CD4-positive, alpha-beta T cell treated with Interleukin-4 for 1 hour (primary cell): ENCODE results near the gene SINHCAF.
"Not testable (repeated sequence)": the region's sequence is repeated elsewhere in the genome, so short reads cannot be mapped to it uniquely, and the experiment has no call there.

Experiments used
- DNase-seq, 2 donors: peaks; one replicate each; pipeline ENCODE4 v3.0.0-alpha.2; 2020 to 2022

The SINHCAF gene

GRCh38 chr12:31306866-31307265 is 19.1 kb downstream of the SINHCAF start:
- DNase-seq = no peak

- no peak for DNase-seq
These were observed 22.5 kb downstream of the SINHCAF start for GRCh38 chr12:31303466-31303865.

GRCh38 chr12:31301311-31301710 is 24.6 kb downstream of the SINHCAF start:
- no peak for DNase-seq

GRCh38 chr12:31300783-31301182 is 25.2 kb downstream of the SINHCAF start:
- no peak for DNase-seq

DNA sequence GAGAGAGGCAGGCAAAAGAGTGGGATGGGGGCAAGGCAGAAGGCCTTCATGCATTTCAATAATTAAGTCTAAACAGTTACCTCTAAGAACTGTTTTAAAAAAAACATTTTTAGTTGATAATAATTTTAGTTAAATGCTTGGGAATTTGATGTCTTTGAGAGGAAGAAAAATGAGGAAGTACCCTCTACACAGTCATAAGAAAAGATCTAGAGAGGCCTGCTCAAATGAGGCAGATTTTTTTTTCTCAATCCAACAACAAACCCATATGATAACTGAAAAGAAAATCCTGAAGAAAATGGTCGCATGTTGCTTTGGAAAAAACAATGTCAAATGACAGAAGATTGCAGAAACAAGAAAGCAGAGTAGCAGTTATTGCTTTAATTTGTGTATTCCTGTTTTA is 25.6 kb downstream of the SINHCAF start:
- no peak for DNase-seq

DNA sequence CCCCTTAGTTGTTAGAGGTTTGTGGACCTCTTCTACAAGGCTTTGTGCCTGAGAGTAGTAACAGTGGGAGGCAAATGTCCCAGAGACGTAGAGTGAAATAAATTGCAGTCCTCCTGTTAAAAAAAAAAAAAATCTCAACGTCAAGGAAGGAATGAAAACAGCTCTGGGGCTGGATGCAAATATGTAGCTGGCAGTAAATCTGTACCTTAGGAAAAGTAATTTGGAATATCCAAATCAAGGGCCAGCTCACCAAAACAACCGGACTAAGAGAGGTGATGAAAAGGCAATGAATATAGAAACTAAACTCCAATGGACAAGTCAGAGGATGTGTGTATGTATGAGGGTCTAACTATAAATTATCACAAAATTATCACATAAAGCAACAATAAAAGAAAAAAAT is 27.0 kb downstream of the SINHCAF start:
- no peak for DNase-seq

- no peak for DNase-seq
These were observed 27.4 kb downstream of the SINHCAF start for GRCh38 chr12:31298515-31298910.

GRCh38 chr12:31297572-31298514 is 28.1 kb downstream of the SINHCAF start:
- no peak for DNase-seq

DNA sequence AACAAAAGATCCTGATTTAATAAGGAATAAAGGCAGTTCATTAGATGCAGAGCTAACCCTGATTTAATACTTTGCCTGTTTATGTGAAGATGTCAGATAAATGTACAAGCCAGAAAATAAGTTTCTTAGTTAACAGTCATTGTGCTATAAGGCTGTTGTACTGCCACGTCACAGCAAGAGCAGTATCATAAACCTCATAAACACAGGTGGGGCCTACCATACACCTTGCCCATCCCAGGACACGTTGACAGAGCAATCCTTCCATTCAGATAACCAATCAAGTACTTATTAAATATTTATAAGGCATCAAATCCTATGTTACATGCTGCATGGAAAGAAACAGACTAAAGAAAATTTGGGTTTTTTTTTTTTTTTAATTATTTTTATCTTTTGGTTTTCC is 36.5 kb downstream of the SINHCAF start:
- no peak for DNase-seq

GRCh38 chr12:31288381-31288780 is 37.6 kb downstream of the SINHCAF start:
- DNase-seq = no peak

DNA sequence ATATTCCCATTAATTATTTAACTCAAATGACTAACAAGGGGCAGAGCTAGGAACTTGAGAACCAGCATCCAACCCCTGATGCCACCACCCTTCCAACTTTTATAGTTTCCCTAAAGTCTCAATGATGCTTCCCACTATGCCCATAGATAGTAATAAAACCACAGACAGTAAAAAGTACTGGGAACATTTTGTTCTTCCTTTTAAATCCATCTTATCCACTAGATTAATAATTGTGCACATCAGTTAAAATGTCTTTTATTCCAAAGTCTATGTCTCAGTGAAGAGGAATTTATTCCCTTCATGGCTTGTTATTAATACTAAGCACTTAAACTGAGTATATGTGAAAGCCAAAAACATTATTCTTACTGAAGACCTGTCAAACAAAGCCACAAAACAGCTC is 45.8 kb downstream of the SINHCAF start:
- DNase-seq = no peak

GRCh38 chr12:31279390-31279924 is 46.5 kb downstream of the SINHCAF start:
- DNase-seq = no peak

GRCh38 chr12:31278832-31279231 is 47.1 kb downstream of the SINHCAF start:
- no peak for DNase-seq

DNA sequence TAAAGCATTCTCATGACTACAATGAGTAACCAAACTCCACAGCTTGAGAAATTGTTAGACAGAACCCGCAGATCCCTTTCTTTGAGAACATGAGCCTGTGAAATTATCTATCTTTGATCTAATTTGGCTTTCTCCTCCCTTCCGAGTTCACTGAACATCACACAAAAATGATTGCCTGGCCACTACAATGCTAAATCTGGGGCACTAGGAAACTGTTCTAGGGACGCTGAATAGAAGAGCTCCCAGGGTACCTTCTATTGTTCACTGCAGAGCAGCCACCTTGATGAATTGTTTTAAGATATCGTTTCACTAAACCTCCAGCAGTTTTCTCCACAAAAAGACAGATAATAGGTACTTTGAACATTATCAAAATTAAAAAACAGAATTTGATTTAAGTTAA is 47.5 kb downstream of the SINHCAF start:
- no peak for DNase-seq

DNA sequence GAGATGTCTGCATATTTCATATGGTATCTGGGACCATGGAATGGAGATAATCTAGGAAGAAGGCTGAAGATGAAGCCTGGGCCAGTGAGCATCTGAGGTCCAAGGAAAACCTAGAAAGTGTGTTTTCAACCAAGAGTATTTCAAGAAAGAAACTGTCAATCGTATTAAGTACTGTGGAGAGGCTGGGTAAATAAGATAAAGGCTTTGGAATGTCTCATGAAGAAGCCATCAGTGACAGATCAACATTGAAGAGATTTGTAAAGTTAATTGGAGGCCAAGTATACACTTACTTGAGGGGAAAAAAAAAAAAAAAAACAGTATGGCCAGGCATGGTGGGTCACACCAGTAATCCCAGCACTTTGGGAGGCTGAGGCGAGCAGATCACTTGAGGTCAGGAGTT is 48.9 kb downstream of the SINHCAF start:
- DNase-seq = no peak

DNA sequence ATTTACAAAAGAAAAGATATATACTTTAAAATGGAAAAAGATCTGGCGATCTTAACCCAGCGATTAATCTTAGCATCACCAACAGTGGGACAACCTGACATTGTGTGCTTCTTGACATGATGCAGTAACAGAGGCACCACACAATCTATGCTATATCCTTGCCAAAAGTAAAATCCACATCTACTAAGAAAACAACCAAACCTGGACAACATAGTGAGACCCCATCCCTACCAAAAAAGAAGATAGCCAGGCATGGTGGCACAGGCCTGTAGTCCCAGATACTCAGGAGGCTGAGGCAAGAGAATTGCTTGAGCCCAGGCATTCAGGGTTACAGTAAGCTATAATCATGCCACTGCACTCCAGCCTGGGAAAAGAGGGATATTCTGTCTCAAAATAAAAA is 50.5 kb downstream of the SINHCAF start:
- DNase-seq = no peak

DNA sequence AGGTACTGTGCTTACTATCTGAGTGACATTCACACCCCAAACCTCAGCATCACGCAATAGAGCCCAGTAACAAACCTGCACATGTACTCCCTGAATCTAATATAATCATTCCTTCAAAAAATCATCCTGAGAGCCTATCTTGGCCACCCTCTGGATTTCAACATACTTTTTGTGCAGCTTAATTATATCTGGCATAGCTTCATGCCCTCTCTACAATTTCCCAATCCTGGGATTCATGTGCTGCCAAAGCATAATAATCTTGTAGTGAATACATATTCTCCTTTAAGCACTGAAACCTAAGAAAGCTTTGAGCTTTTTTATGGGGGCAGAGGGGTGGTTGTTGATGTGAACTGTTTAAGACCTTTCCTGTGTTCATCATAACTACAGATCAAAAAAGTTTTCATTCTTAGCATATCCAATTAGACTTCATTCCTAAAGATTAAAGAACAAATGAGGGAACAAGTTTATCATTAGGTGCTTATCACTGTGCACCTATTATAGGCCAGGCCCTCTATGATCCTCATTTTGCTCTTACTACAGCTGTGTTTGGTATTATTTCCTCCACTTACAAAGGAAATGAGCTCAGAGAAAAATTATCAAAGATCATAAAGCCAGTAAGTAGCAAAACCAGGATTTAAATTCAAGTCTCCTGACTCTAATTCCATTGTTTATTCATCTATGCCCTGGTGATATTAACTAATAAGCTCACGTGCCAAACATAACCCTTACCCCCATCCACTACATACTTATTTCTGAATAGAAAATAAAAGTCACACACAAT is 51.2 kb downstream of the SINHCAF start:
- DNase-seq = no peak

GRCh38 chr12:31273794-31274193 is 52.2 kb downstream of the SINHCAF start:
- not testable (repeated sequence) for DNase-seq

DNA sequence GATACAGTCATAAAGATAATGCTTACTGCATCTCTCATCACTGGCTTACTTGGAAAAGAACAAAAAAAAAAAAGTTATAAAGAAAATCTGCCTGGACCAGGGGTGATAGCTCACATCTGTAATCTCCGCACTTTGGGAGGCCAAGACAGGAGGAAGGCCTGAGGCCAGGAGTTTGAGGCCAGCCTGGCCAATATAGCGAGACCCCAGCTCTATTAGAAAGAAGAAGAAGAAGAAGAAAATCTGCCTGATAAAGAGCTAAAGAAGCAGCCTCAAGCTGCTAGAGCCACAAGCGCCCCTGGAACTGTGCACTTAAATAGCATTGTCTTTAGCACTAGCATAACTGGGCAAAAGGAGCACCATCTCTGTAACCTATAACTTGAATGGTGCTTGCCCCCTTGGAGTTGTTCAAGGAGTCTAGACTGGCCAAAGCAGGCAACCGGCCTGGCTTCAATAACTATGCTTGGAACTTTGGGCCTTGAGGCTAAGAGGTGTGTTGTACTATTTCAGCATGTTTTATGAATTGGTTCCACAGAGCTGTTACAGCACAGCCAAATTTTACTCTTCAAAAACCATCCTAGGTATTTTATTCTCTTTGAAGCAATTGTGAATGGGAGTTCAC is 53.2 kb downstream of the SINHCAF start:
- DNase-seq = no peak

GRCh38 chr12:31267966-31268365 is 58.0 kb downstream of the SINHCAF start:
- no peak for DNase-seq

DNA sequence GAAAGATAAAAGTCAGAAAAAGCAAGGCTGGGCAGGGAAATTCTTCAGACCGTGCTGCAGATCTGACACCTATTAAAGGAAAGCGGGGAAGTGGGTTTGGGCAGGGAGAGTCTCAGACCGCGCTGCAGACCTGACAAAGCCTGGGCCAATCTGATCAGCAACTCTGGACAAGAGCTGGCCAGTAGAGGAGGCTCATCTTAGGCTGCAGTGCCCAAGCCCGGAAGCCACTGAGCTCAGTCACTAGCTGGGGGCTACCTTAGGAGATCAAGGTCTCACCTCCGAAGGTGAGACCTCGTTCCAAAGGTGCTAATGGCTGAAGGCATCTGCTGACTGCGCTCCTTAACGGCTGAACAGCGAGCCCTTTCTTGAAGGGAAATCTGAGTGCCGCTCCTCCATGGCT is 60.2 kb downstream of the SINHCAF start:
- no peak for DNase-seq

DNA sequence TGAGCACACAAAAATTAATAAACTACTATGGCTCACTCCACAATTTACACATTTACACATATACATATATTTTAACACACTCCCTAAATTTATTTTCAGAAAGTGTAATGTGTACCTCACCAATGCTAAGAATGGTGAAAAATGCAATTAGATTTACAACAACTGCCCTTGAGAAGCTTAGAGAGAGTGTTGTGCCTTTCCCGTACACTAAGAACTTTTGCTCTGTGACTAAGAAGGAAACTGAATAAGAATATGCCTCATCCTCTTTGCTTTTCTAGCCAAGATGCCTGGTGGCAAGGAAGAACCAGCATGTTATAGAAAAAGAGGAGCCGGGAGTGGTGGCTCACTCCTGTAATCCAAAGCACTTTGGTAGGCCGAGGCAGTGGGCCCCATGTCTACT is 62.3 kb downstream of the SINHCAF start:
- DNase-seq = no peak

- DNase-seq = no peak
These were observed 64.2 kb downstream of the SINHCAF start for GRCh38 chr12:31261744-31262143.
